ENCODE data around the gene ZNF500.

The ZNF500 gene

DNA sequence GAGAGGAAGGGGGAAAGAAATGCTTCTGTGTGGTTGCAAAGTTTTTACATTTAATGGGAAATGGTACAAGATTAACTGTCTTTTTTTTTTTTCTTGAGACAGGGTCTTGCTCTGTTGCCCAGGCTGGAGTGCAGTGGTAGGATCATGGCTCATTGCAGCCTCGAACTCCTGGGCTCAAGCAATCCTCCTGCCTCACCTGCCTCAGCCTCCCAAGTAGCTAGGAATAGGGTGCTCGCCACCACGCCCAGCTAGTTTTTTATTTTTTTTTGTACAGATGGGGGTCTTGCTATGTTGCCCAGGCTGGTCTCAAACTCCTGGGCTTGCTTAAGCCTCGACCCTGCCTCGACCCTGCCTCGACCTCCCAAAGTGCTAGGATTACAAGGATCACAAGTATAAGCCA lies 39.3 kb upstream of the ZNF500 start:
- TF ChIP-seq CTCF (IDR thresholded peaks at IDR 0.05; ENCODE audit: low read depth, low read length, poor library complexity, severe bottlenecking) (no peak), EZH2phosphoT487 (IDR thresholded peaks at IDR 0.05; ENCODE audit: borderline replicate concordance, low read length) (no peak)
- no peaks in the 10 kb centered on the region for H3K9me2 ChIP-seq (replicated peaks; ENCODE audit: control insufficient read depth, low read length)
- H3K4me2 ChIP-seq (ENCODE audit: low read length), result no peak overlapping the region
- no peaks in the 10 kb centered on the region for H3K27me3 ChIP-seq (ENCODE audit: control insufficient read depth, low read length)
- peaks cover 19% of the 10 kb centered on the region for H3K4me1 ChIP-seq (ENCODE audit: control insufficient read depth, low read length)
- H4K20me1 ChIP-seq (ENCODE audit: control insufficient read depth, insufficient read depth, low read depth, low read length), result no peaks in the 10 kb centered on the region
- peaks cover 40% of the 10 kb centered on the region for H3K36me3 ChIP-seq (ENCODE audit: control insufficient read depth, low read length)
- H3K4me3 ChIP-seq (ENCODE audit: low read length), result no peak overlapping the region
- no peak overlapping the region for H3K27ac ChIP-seq (ENCODE audit: low read depth, low read length)
- peaks cover 7% of the 10 kb centered on the region; the same call in 1 of the 2 replicates for H3F3A ChIP-seq (ENCODE audit: control insufficient read depth, insufficient read depth)
- no peaks in the 10 kb centered on the region for H3K9me3 ChIP-seq (ENCODE audit: control insufficient read depth, insufficient read depth, low read length)
- H3K79me2 ChIP-seq (ENCODE audit: control insufficient read depth, low read length), result no peaks in the 10 kb centered on the region

- peaks cover 30% of the 10 kb centered on the region for H3K4me1 ChIP-seq (ENCODE audit: control insufficient read depth, low read length)
- H3K9me3 ChIP-seq (ENCODE audit: control insufficient read depth, insufficient read depth, low read length), result no peaks in the 10 kb centered on the region
Measured at GRCh38 chr16:4805231-4805630, 38.3 kb upstream of the ZNF500 start.

GRCh38 chr16:4803898-4804762 lies 37.2 kb upstream of the ZNF500 start:
- peaks cover 29% of the 10 kb centered on the region for H3K36me3 ChIP-seq (ENCODE audit: control insufficient read depth, low read length)

More at GRCh38 chr16:4805231-4805630, 38.3 kb upstream of the ZNF500 start:
- H3K36me3 ChIP-seq (ENCODE audit: control insufficient read depth, low read length), result peaks cover 36% of the 10 kb centered on the region
- no peak overlapping the region for H3K4me2 ChIP-seq (ENCODE audit: low read length)
- H3K79me2 ChIP-seq (ENCODE audit: control insufficient read depth, low read length), result no peaks in the 10 kb centered on the region
- no peaks in the 10 kb centered on the region for H4K20me1 ChIP-seq (ENCODE audit: control insufficient read depth, insufficient read depth, low read depth, low read length)
- no peaks in the 10 kb centered on the region for H3K27me3 ChIP-seq (ENCODE audit: control insufficient read depth, low read length)
- TF ChIP-seq EZH2phosphoT487 (IDR thresholded peaks at IDR 0.05; ENCODE audit: borderline replicate concordance, low read length) (no peak), CTCF (IDR thresholded peaks at IDR 0.05; ENCODE audit: low read depth, low read length, poor library complexity, severe bottlenecking) (no peak)
- no peak overlapping the region for H3K27ac ChIP-seq (ENCODE audit: low read depth, low read length)
- H3K9me2 ChIP-seq (replicated peaks; ENCODE audit: control insufficient read depth, low read length), result no peaks in the 10 kb centered on the region
- H3K4me3 ChIP-seq (ENCODE audit: low read length), result no peak overlapping the region
- H3F3A ChIP-seq (ENCODE audit: control insufficient read depth, insufficient read depth), result peaks cover 7% of the 10 kb centered on the region; the same call in 1 of the 2 replicates

More at GRCh38 chr16:4803898-4804762, 37.2 kb upstream of the ZNF500 start:
- Histone ChIP-seq H3K79me2 (ENCODE audit: control insufficient read depth, low read length) (no peaks in the 10 kb centered on the region), H3K9me2 (replicated peaks; ENCODE audit: control insufficient read depth, low read length) (no peaks in the 10 kb centered on the region), H3K4me1 (ENCODE audit: control insufficient read depth, low read length) (peaks cover 32% of the 10 kb centered on the region), H3F3A (ENCODE audit: control insufficient read depth, insufficient read depth) (peaks cover 7% of the 10 kb centered on the region; the same call in 1 of the 2 replicates), H3K4me3 (ENCODE audit: low read length) (no peak overlapping the region), H3K27ac (ENCODE audit: low read depth, low read length) (no peak overlapping the region), H4K20me1 (ENCODE audit: control insufficient read depth, insufficient read depth, low read depth, low read length) (no peaks in the 10 kb centered on the region), H3K4me2 (ENCODE audit: low read length) (no peak overlapping the region), H3K27me3 (ENCODE audit: control insufficient read depth, low read length) (no peaks in the 10 kb centered on the region), H3K9me3 (ENCODE audit: control insufficient read depth, insufficient read depth, low read length) (no peaks in the 10 kb centered on the region)
- TF ChIP-seq CTCF (IDR thresholded peaks at IDR 0.05; ENCODE audit: low read depth, low read length, poor library complexity, severe bottlenecking) (no peak), EZH2phosphoT487 (IDR thresholded peaks at IDR 0.05; ENCODE audit: borderline replicate concordance, low read length) (no peak)

Measured in DOHH2 (cell line).